PC-3 (cell line): ENCODE data around the gene COA5. TPM values are rescaled to one million over a fixed set of nuclear protein-coding genes. Genes with fewer than 3 reads are reported as not detected.
A peak's percentile ranks its signal among the peaks of the same experiment; 100 is the strongest.
"Not testable (repeated sequence)": the region's sequence is repeated elsewhere in the genome, so short reads cannot be mapped to it uniquely, and the experiment has no call there.

Experiments
- ATAC-seq: fragments of 200-7000 bp; cut with Tn5 transposase; 2 replicates; pipeline ENCODE4 v1.9.1; 2020; ENCODE audit warnings: mild to moderate bottlenecking, moderate library complexity
- BruUV-seq: library from RNA; stranded (reverse); fragments of 400-500 nt; replicated peaks from 2 replicates; lab custom pipeline; 2021; lab: Mats Ljungman, UMichigan
- CTCF ChIA-PET: fragments of 300-600 bp; sonication (Branson Sonifier 250); formaldehyde crosslinking; loops from one replicate; lab custom pipeline; 2022; ENCODE audit warnings: antibody characterized with exemption; lab: Charles Lee
- POLR2A ChIA-PET: fragments of 300-600 bp; sonication (Branson Sonifier 250); formaldehyde crosslinking; loops from one replicate; lab custom pipeline; 2022; ENCODE audit warnings: antibody characterized with exemption; ENCODE audit not compliant: unreplicated experiment; lab: Charles Lee
- DNase-seq: peaks from one replicate; pipeline ENCODE4 v3.0.0-alpha.2; 2015
- H2AFZ ChIP-seq: fragments of 300-600 bp; sonication (generic); 2 replicates; pipeline ENCODE4 v1.6.0; 2016; ENCODE audit warnings: antibody characterized with exemption, low read length
- H3F3A ChIP-seq: fragments of 300-600 bp; sonication (generic); one replicate; pipeline ENCODE4 v1.6.0; 2017; ENCODE audit warnings: antibody characterized with exemption, low read length, control low read depth, mild to moderate bottlenecking; ENCODE audit not compliant: unreplicated experiment
- H3K27ac ChIP-seq: fragments of 300-600 bp; sonication (generic); 2 replicates; pipeline ENCODE4 v1.5.1; 2016; ENCODE audit warnings: mild to moderate bottlenecking, low read length
- H3K27me3 ChIP-seq: fragments of 300-600 bp; sonication (generic); 2 replicates; pipeline ENCODE4 v1.6.1; 2016; ENCODE audit warnings: low read length, mixed read lengths
- H3K36me3 ChIP-seq: fragments of 300-600 bp; sonication (generic); 2 replicates; pipeline ENCODE4 v1.6.1; 2016; ENCODE audit warnings: low read depth, mixed run types, low read length, mixed read lengths
- H3K4me1 ChIP-seq: fragments of 300-600 bp; sonication (generic); 2 replicates; pipeline ENCODE4 v1.5.1; 2016; ENCODE audit warnings: low read length; ENCODE audit not compliant: insufficient read depth
- H3K4me2 ChIP-seq: fragments of 300-600 bp; sonication (generic); 2 replicates; pipeline ENCODE4 v1.6.0; 2016; ENCODE audit warnings: low read length
- H3K4me3 ChIP-seq: fragments of 300-600 bp; sonication (generic); 2 replicates; pipeline ENCODE4 v1.5.1; 2016; ENCODE audit warnings: mild to moderate bottlenecking, low read length, mixed read lengths
- H3K79me2 ChIP-seq: fragments of 300-600 bp; sonication (generic); 2 replicates; pipeline ENCODE4 v1.6.1; 2017; ENCODE audit warnings: low read length, mixed read lengths
- H3K9ac ChIP-seq: fragments of 300-600 bp; sonication (generic); 2 replicates; pipeline ENCODE4 v1.6.0; 2016; ENCODE audit warnings: mild to moderate bottlenecking, low read length
- H3K9me2 ChIP-seq: fragments of 300-600 bp; sonication (generic); replicated peaks from 2 replicates; pipeline ENCODE4 v1.6.1; 2016; ENCODE audit warnings: mixed run types, low read length, mixed read lengths
- H3K9me3 ChIP-seq: fragments of 300-600 bp; sonication (generic); 2 replicates; pipeline ENCODE4 v1.6.1; 2016; ENCODE audit warnings: low read length, mixed read lengths
- H4K20me1 ChIP-seq: fragments of 300-600 bp; sonication (generic); 2 replicates; pipeline ENCODE4 v1.6.1; 2016; ENCODE audit warnings: low read length, mixed read lengths
- CTCF ChIP-seq: fragments of 300-600 bp; sonication (generic); conservative IDR thresholded peaks from 2 replicates; pipeline ENCODE4 v1.5.1; 2017; ENCODE audit warnings: antibody characterized with exemption, low read depth, mild to moderate bottlenecking, low read length
- EZH2 ChIP-seq: fragments of 300-600 bp; sonication (generic); IDR thresholded peaks from one replicate; pipeline ENCODE4 v1.6.1; 2017; ENCODE audit warnings: antibody characterized with exemption, mild to moderate bottlenecking, low read length; ENCODE audit not compliant: unreplicated experiment
- EZH2phosphoT487 ChIP-seq: fragments of 300-600 bp; sonication (generic); IDR thresholded peaks from 2 replicates; pipeline ENCODE4 v1.6.1; 2018; ENCODE audit warnings: mild to moderate bottlenecking, antibody characterized with exemption, low read length, borderline replicate concordance
- intact Hi-C: fragments of 100-400 bp; cut with micrococcal nuclease; formaldehyde crosslinking; loops from 2 replicates; pipeline ENCODE4 v1.9.0; 2023
- total RNA-seq: library from RNA; depleted of rRNA; stranded (reverse); fragments of >200 nt; gene quantifications from 2 replicates; pipeline ENCODE4 v1.2.3, GENCODE V29; 2014

The COA5 gene
- total RNA-seq, 1 experiment from 2014 or later: 37.2 TPM

- intact Hi-C loops: loop anchor here (1.0 to 10.0 kb wide), 2 partner anchors 157 to 188 kb away; partner anchors contain the start of gene INPP4A
- Histone ChIP-seq H3K4me1 (peaks cover 30% of the 10 kb centered on the region), H3K79me2 (peaks cover 27% of the 10 kb centered on the region), H2AFZ (no peak overlapping the region), H3K36me3 (peaks cover 26% of the 10 kb centered on the region), H3K27ac (no peak overlapping the region), H3K4me3 (no peak overlapping the region), H3K9me3 (no peaks in the 10 kb centered on the region), H3K9ac (no peak overlapping the region), H4K20me1 (0 out of 2 replicates have a peak, but pooled peaks cover 4% of the 10 kb centered on the region), H3F3A (peaks cover 8% of the 10 kb centered on the region), H3K4me2 (no peak overlapping the region), H3K9me2 (no peaks in the 10 kb centered on the region), H3K27me3 (no peaks in the 10 kb centered on the region)
- CTCF ChIA-PET: no interaction called here
- peak; percentile 85 for ATAC-seq
- TF ChIP-seq CTCF (peak; percentile 86), EZH2phosphoT487 (no peak), EZH2 (no peak)
- POLR2A ChIA-PET: no interaction called here
- peak; percentile 61 for DNase-seq
- BruUV-seq: no TSS peak
Observed at GRCh38 chr2:98601532-98602132, 6.7 kb downstream of the COA5 start.

- H3K9me3 ChIP-seq: no peaks in the 10 kb centered on the region
- no peak overlapping the region for H2AFZ ChIP-seq
- BruUV-seq: no TSS peak
- ATAC-seq (peak; percentile 89), DNase-seq (peak; percentile 89)
- intact Hi-C loops: no loop called here
- peaks cover 26% of the 10 kb centered on the region for H3K36me3 ChIP-seq
- H3K27ac ChIP-seq: peak overlapping the region; percentile 78
- TF ChIP-seq EZH2 (no peak), EZH2phosphoT487 (no peak)
- H3K4me3 ChIP-seq: no peak overlapping the region
- H3K4me1 ChIP-seq: peaks cover 23% of the 10 kb centered on the region
- no peak overlapping the region for H3K9ac ChIP-seq
- H3K79me2 ChIP-seq: peaks cover 4% of the 10 kb centered on the region; the same call in 1 of the 2 replicates
- peak overlapping the region; percentile 42 for H3K4me2 ChIP-seq
- 0 out of 2 replicates have a peak, but pooled peaks cover 4% of the 10 kb centered on the region for H4K20me1 ChIP-seq
- peaks cover 8% of the 10 kb centered on the region for H3F3A ChIP-seq
- H3K9me2 ChIP-seq: no peaks in the 10 kb centered on the region
- POLR2A ChIA-PET: interaction anchor here (0.7 kb wide), 1 partner anchor 10 kb away, joined by 3 read pairs; no protein-coding TSS in a partner anchor
- CTCF ChIA-PET: no interaction called here
- no peaks in the 10 kb centered on the region for H3K27me3 ChIP-seq
Observed at GRCh38 chr2:98598781-98599428, 9.4 kb downstream of the COA5 start.

DNA sequence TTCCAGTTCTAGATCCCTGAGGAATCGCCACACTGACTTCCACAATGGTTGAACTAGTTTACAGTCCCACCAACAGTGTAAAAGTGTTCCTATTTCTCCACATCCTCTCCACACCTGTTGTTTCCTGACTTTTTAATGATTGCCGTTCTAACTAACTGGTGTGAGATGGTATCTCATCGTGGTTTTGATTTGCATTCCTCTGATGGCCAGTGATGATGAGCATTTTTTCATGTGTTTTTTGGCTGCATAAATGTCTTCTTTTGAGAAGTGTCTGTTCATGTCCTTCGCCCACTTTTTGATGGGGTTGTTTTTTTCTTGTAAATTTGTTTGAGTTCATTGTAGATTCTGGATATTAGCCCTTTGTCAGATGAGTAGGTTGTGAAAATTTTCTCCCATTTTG, 13.6 kb downstream of the COA5 start:
- DNase-seq, H3K27ac ChIP-seq, H3K4me2 ChIP-seq, H2AFZ ChIP-seq, H3F3A ChIP-seq, POLR2A ChIA-PET, H3K79me2 ChIP-seq, ATAC-seq, H3K9me3 ChIP-seq, H4K20me1 ChIP-seq, H3K36me3 ChIP-seq, H3K4me3 ChIP-seq, H3K9me2 ChIP-seq, intact Hi-C loops, CTCF ChIA-PET, H3K27me3 ChIP-seq, BruUV-seq, H3K9ac ChIP-seq: not testable (repeated sequence)
- H3K4me1 ChIP-seq: peaks cover 16% of the 10 kb centered on the region
